ENCODE measurements around the gene ROBO1.
A peak's percentile ranks its signal among the peaks of the same experiment; 100 is the strongest.

The ROBO1 gene

DNA sequence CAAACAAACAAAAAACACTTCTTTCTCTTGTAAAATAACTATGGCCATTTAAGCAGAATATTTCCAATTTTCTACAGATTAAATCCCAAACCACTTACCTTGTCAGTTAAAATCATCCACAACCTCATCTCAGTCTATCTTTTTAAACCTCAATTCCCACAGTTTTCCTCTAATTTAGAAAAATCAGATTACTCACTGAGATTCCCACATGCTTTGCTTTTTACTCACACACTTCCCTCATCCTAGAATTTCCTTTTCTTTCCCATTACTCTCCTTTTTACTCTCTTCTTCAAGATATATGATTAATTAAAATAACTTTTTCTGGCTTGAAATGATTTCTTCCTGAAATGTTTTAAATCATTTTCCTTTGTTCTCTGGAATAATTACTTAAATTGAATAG is 790.7 kb downstream of the ROBO1 start:
- DNase-seq (ENCODE audit: low read depth) = peak; percentile 38
- TF ChIP-seq, protein P1, sequence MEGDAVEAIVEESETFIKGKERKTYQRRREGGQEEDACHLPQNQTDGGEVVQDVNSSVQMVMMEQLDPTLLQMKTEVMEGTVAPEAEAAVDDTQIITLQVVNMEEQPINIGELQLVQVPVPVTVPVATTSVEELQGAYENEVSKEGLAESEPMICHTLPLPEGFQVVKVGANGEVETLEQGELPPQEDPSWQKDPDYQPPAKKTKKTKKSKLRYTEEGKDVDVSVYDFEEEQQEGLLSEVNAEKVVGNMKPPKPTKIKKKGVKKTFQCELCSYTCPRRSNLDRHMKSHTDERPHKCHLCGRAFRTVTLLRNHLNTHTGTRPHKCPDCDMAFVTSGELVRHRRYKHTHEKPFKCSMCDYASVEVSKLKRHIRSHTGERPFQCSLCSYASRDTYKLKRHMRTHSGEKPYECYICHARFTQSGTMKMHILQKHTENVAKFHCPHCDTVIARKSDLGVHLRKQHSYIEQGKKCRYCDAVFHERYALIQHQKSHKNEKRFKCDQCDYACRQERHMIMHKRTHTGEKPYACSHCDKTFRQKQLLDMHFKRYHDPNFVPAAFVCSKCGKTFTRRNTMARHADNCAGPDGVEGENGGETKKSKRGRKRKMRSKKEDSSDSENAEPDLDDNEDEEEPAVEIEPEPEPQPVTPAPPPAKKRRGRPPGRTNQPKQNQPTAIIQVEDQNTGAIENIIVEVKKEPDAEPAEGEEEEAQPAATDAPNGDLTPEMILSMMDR (conservative IDR thresholded peaks at IDR 0.05; ENCODE audit: control insufficient read depth, insufficient read depth, low read depth, low read length) = no peak
- H3K4me3 ChIP-seq (ENCODE audit: control insufficient read depth, low read depth, low read length) = no peak overlapping the region

DNA sequence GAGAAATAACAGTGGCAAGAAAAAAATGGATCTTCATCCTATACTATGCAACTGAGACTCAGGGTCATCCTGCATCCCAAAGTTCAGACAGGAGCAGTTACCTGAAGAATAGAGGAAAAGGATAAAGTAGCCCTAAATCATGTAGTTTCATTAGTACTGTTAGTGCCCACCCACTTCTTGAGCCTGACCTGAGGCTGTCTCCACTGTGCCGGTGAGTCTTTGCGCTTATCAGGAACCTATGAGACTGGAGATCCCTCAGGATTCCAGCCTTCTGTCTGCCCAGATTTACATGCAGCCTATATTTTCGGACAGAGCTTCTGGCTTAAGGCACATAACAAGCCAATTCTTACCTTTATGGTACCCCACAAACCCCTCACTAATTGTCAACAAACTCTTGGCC is 791.6 kb downstream of the ROBO1 start:
- TF ChIP-seq, protein P1 (conservative IDR thresholded peaks at IDR 0.05; ENCODE audit: control insufficient read depth, insufficient read depth, low read depth, low read length) = no peak
- no peak overlapping the region for H3K4me3 ChIP-seq (ENCODE audit: control insufficient read depth, low read depth, low read length)
- no peak for DNase-seq (ENCODE audit: low read depth)

DNA sequence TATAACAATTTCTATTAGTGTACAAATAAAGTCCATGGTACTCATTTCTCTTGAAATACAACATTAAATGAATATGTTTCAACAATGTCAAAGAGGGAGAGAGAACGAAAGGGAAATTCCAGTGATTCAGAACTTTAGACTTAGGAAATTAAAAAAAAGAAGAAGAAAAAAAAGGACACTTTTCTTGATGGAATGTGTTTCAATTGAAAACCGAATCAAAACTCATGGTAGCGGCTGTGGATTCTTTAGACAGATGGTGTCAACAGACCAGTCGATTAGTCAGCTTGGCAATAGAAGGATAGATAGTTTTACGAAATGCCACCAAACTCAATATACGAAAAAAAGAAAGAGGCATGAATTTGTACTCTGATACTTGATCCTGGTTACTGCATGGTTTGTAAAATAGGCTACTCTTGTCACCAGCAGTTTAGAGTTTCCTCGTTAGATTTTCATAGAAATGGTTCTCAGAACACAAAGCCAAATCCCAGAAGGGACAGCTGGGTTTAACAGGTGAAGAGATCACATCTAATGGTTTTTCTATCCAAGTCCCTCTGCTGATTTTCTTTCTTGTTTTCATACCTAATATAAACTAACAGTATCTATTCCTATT is 793.5 kb downstream of the ROBO1 start:
- peak; percentile 64 for DNase-seq (ENCODE audit: low read depth)
- no peak overlapping the region for H3K4me3 ChIP-seq (ENCODE audit: control insufficient read depth, low read depth, low read length)
- TF ChIP-seq, protein P1 (conservative IDR thresholded peaks at IDR 0.05; ENCODE audit: control insufficient read depth, insufficient read depth, low read depth, low read length) = no peak

DNA sequence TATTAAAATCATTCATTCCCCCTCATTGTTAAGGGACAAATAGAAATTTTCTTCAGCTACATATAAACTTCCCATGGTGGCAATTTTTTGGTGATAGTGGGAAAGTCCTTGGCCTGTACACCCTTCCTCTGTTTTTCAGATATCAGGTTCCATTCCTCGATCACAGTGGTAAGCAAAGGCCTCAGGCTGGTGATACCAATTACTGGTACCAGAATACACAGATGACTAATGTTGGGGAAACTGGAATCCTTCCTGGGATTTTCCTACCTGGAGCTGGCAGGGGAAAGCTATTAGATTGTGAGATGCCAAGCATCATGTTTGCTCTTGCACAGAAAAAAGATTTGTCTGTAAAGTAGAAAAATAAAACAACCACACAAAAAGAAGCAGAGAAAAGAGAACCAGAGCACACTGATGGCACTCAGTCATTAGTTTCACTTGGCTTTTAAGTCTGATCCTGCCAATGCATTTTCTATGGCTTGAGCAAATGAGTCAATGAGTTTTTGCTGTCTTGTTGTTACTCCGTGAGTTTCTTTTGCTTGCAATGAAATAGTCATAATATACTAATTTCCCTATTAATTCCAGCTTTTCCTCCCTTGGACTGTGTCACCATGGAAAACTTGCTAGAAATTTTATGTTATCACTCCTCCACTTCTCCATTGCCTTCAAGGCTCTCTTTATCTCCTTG is 795.0 kb downstream of the ROBO1 start:
- TF ChIP-seq, protein P1 (conservative IDR thresholded peaks at IDR 0.05; ENCODE audit: control insufficient read depth, insufficient read depth, low read depth, low read length) = no peak
- no peak for DNase-seq (ENCODE audit: low read depth)
- no peak overlapping the region for H3K4me3 ChIP-seq (ENCODE audit: control insufficient read depth, low read depth, low read length)

DNA sequence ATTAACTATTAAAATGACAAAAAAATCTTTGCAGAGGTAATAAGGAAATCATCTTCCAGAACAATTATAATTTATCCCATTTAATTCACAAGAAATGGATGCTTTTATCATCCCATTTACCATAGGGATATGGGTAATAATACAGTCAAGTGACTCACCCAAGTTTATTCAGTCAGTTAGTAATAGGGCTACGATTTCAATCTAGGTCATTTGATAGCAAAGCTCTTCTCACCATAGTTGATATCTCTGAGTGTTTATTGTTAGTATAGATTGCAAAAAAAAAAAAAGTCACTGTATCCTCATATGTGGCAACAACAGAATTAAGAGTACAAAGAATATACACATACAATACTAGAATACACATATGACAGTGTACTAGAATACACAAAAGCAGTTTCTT is 797.1 kb downstream of the ROBO1 start:
- no peak overlapping the region for H3K4me3 ChIP-seq (ENCODE audit: control insufficient read depth, low read depth, low read length)
- TF ChIP-seq, protein P1 (conservative IDR thresholded peaks at IDR 0.05; ENCODE audit: control insufficient read depth, insufficient read depth, low read depth, low read length) = no peak
- peak; percentile 43 for DNase-seq (ENCODE audit: low read depth)

DNA sequence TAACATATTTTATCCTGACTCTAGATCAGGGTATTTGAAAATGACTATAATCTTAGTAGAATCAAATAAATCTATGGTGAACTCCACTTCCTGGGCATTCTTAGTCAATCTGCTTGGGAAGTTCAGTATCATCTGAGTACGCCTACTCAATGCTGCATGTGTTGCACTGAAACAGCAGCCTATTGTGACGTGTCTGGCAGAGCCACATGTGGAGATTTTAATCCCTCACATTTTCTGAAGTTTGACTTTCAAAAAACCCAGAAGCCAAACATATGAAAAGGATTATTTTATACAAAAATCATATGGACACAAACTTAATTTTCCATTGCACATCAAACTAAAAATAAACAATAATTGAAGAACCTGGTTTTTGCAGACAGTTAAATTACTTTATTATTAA is 798.3 kb downstream of the ROBO1 start:
- TF ChIP-seq, protein P1 (conservative IDR thresholded peaks at IDR 0.05; ENCODE audit: control insufficient read depth, insufficient read depth, low read depth, low read length) = no peak
- H3K4me3 ChIP-seq (ENCODE audit: control insufficient read depth, low read depth, low read length) = no peak overlapping the region
- DNase-seq (ENCODE audit: low read depth) = peak; percentile 91
